Activated T-cell treated with anti-CD3 and anti-CD28 coated beads, Interleukin-2, amount 50 U/mL, for 24 hours (primary cell): ENCODE results near the gene BANF1.

Experiments
- DNase-seq: peaks from one replicate; pipeline ENCODE4 v3.0.0-alpha.2; 2020
- H3K27ac Mint-ChIP-seq: 2 replicates; pipeline ENCODE4 v1.8.0; 2020; ENCODE audit warnings: mild to moderate bottlenecking, mixed read lengths
- H3K27me3 Mint-ChIP-seq: 2 replicates; pipeline ENCODE4 v1.8.0; 2020; ENCODE audit warnings: mixed read lengths
- H3K36me3 Mint-ChIP-seq: 2 replicates; pipeline ENCODE4 v1.8.0; 2020; ENCODE audit warnings: low read depth, mixed read lengths
- H3K4me1 Mint-ChIP-seq: 2 replicates; pipeline ENCODE4 v1.8.0; 2020; ENCODE audit warnings: low read depth, mixed read lengths
- H3K4me3 Mint-ChIP-seq: 2 replicates; pipeline ENCODE4 v1.8.0; 2020; ENCODE audit warnings: mild to moderate bottlenecking, moderate library complexity, mixed read lengths
- H3K9me3 Mint-ChIP-seq: 2 replicates; pipeline ENCODE4 v1.8.0; 2020; ENCODE audit warnings: mixed read lengths

BANF1 gene

GRCh38 chr11:66001942-66002647, at the start of gene BANF1, which contains the start of gene EIF1AD:
Gene BANF1 (plus strand): TSS chr11:66002503. CDS start chr11:66003251, 748 bp downstream.
Gene EIF1AD (minus strand): TSS chr11:66002157. CDS start chr11:66000389, 1,768 bp downstream.
- H3K4me3 Mint-ChIP-seq: peak within 1 kb of the TSS; percentile 100
- H3K27me3 Mint-ChIP-seq: no peaks in the 10 kb centered on the region
- H3K4me1 Mint-ChIP-seq: peaks cover 42% of the 10 kb centered on the region
- no peaks in the 10 kb centered on the region for H3K9me3 Mint-ChIP-seq
- peak; percentile 94 for DNase-seq
- H3K27ac Mint-ChIP-seq: peak within 1 kb of the TSS; percentile 99
- peaks cover 91% of the 10 kb centered on the region for H3K36me3 Mint-ChIP-seq

DNA sequence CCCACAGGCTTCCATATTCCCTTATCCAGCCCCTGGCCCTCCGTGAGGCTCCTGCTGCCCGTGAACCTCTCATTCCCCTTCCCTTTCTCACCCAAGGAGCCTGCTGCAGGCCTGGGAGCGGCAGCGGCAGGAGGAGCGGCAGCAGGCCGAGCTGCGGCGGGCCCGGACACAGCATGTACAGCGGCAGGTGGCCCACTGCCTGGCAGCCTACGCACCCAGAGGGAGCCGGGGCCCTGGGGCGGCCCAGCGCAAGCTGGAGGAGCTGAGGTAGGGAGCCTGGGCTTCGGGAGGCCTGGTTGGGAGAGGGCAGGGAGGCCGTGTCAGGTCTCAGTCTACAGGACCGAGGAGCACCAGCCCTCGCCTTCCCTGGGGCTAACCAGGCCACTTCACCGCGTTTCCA, 48.8 kb upstream of the BANF1 start:
- Mint-ChIP-seq H3K4me3 (no peak overlapping the region), H3K27ac (no peak overlapping the region), H3K27me3 (no peaks in the 10 kb centered on the region), H3K9me3 (no peaks in the 10 kb centered on the region), H3K36me3 (no peaks in the 10 kb centered on the region), H3K4me1 (peaks cover 24% of the 10 kb centered on the region)
- no peak for DNase-seq

- no peaks in the 10 kb centered on the region for H3K27me3 Mint-ChIP-seq
- no peak overlapping the region for H3K4me3 Mint-ChIP-seq
- H3K27ac Mint-ChIP-seq: no peak overlapping the region
- peaks cover 24% of the 10 kb centered on the region for H3K4me1 Mint-ChIP-seq
- H3K36me3 Mint-ChIP-seq: no peaks in the 10 kb centered on the region
- no peaks in the 10 kb centered on the region for H3K9me3 Mint-ChIP-seq
- no peak for DNase-seq
Observed at GRCh38 chr11:65954771-65955170, 47.5 kb upstream of the BANF1 start.

- Mint-ChIP-seq H3K9me3 (no peaks in the 10 kb centered on the region), H3K36me3 (peaks cover 21% of the 10 kb centered on the region), H3K4me3 (no peak overlapping the region), H3K27me3 (no peaks in the 10 kb centered on the region), H3K4me1 (peaks cover 49% of the 10 kb centered on the region), H3K27ac (peak overlapping the region; percentile 94)
- DNase-seq: no peak
Observed at GRCh38 chr11:65958291-65958690, 44.0 kb upstream of the BANF1 start.

DNA sequence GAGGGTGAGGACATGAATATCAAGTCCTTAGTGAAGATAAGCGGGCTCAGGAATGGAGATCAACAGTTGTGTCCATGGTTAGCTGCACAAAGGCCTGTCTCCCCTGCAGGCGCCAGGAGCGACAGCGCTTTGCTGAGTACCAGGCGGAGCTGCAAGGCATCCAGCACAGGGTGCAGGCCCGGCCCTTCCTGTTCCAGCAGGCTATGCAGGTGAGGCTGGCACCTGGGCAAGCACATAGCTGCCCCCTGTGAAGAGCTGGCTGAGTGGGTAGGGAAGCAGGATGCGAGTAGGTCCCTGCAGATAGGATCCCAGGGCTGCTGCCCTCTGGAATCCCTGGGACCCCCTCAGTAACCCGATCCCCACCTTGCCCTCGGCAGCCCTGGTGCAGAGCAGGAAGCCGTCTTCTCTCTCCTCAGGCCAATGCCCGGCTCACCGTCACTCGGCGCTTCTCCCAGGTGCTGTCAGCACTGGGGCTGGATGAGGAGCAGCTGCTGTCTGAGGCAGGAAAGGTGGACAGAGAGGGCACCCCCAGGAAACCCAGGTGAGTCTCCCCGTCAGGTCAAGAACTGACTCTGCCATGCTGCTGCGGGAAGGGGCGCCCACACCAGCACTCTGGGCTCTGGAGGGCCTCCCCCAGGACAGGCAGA, 43.4 kb upstream of the BANF1 start:
- H3K27ac Mint-ChIP-seq: peak overlapping the region; percentile 94
- no peak overlapping the region for H3K4me3 Mint-ChIP-seq
- H3K27me3 Mint-ChIP-seq: no peaks in the 10 kb centered on the region
- DNase-seq: no peak
- no peaks in the 10 kb centered on the region for H3K9me3 Mint-ChIP-seq
- peaks cover 26% of the 10 kb centered on the region for H3K36me3 Mint-ChIP-seq
- peaks cover 54% of the 10 kb centered on the region for H3K4me1 Mint-ChIP-seq

GRCh38 chr11:65960824-65961266, 41.5 kb upstream of the BANF1 start:
- no peaks in the 10 kb centered on the region for H3K9me3 Mint-ChIP-seq
- H3K4me3 Mint-ChIP-seq: peak overlapping the region; percentile 95
- peaks cover 46% of the 10 kb centered on the region for H3K36me3 Mint-ChIP-seq
- peaks cover 59% of the 10 kb centered on the region for H3K4me1 Mint-ChIP-seq
- H3K27me3 Mint-ChIP-seq: no peaks in the 10 kb centered on the region
- no peak for DNase-seq
- peak overlapping the region; percentile 98 for H3K27ac Mint-ChIP-seq

DNA sequence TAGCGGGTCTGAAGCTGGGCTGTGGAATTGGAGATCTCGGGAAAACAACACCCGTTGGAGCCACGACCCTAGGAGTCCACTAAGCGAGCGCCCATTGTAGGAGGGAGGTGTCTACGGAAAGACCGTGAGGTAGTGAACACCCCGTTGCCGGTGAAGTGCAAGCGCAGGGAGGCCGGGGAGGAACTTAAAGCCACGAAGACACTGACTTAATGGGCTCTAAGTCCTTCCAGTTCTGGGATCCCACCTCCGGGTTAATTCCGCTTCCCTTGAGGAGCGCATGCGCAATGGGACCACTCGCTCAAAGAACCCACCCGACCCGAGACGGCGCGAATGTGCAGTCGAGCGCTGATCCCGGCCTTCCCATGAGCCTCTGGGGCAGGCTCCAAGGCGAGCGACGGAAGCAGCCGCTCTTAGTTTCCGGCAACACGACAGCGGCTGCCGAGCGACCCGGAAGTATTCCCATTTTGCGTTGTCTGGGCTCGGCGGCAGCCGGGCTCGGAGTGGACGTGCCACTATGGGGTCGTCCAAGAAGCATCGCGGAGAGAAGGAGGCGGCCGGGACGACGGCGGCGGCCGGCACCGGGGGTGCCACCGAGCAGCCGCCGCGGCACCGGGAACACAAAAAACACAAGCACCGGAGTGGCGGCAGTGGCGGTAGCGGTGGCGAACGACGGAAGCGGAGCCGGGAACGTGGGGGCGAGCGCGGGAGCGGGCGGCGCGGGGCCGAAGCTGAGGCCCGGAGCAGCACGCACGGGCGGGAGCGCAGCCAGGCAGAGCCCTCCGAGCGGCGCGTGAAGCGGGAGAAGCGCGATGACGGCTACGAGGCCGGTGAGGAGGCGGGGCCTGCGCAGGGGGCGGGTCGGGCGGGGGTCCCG, 40.8 kb upstream of the BANF1 start, which contains the start of gene SART1:
Gene SART1 (plus strand): TSS at position 468 of the 874 bp plus-strand sequence. CDS start 47 bp downstream, at position 515.
- no peaks in the 10 kb centered on the region for H3K9me3 Mint-ChIP-seq
- peaks cover 52% of the 10 kb centered on the region for H3K36me3 Mint-ChIP-seq
- H3K27me3 Mint-ChIP-seq: no peaks in the 10 kb centered on the region
- peak; percentile 95 for DNase-seq
- H3K4me3 Mint-ChIP-seq: peak within 1 kb of the TSS; percentile 95
- H3K4me1 Mint-ChIP-seq: peaks cover 55% of the 10 kb centered on the region
- H3K27ac Mint-ChIP-seq: peak within 1 kb of the TSS; percentile 98

DNA sequence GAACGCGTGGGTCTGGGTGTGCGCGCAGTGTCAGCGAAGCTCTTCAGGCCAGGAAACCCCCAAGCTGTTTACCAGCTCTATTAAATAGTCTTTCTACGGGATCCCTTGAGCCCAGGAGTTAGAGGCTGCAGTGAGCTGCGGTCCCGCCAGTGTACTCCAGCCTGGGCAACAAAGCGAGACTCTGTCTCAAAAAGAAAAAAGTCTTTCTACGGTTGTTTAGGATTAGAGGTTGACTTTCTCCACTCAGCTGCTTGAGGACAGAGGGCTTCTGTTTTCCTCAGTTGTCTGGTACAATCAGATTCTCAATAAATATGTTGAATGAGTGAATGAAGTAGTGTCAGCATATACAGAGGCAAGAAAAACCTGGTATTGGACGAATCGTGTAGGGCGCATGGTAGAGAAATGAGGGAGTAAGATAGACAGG, 40.1 kb upstream of the BANF1 start:
- peak overlapping the region; percentile 95 for H3K4me3 Mint-ChIP-seq
- H3K4me1 Mint-ChIP-seq: peaks cover 49% of the 10 kb centered on the region
- no peaks in the 10 kb centered on the region for H3K9me3 Mint-ChIP-seq

GRCh38 chr11:65964906-65965305, 37.4 kb upstream of the BANF1 start:
- no peak overlapping the region for H3K27ac Mint-ChIP-seq
- peaks cover 86% of the 10 kb centered on the region for H3K36me3 Mint-ChIP-seq
- DNase-seq: no peak
- H3K4me1 Mint-ChIP-seq: peaks cover 43% of the 10 kb centered on the region
- no peaks in the 10 kb centered on the region for H3K27me3 Mint-ChIP-seq
- H3K4me3 Mint-ChIP-seq: no peak overlapping the region
- no peaks in the 10 kb centered on the region for H3K9me3 Mint-ChIP-seq

More for the DNA sequence above, 40.1 kb upstream of the BANF1 start:
- peaks cover 59% of the 10 kb centered on the region for H3K36me3 Mint-ChIP-seq
- no peaks in the 10 kb centered on the region for H3K27me3 Mint-ChIP-seq
- peak overlapping the region; percentile 98 for H3K27ac Mint-ChIP-seq
- DNase-seq: no peak

- DNase-seq: no peak
- no peaks in the 10 kb centered on the region for H3K9me3 Mint-ChIP-seq
- H3K27ac Mint-ChIP-seq: peak overlapping the region; percentile 63
- H3K27me3 Mint-ChIP-seq: no peaks in the 10 kb centered on the region
- H3K36me3 Mint-ChIP-seq: peaks cover 90% of the 10 kb centered on the region
- H3K4me3 Mint-ChIP-seq: no peak overlapping the region
- peaks cover 38% of the 10 kb centered on the region for H3K4me1 Mint-ChIP-seq
Observed at GRCh38 chr11:65965986-65966762, 36.1 kb upstream of the BANF1 start.

DNA sequence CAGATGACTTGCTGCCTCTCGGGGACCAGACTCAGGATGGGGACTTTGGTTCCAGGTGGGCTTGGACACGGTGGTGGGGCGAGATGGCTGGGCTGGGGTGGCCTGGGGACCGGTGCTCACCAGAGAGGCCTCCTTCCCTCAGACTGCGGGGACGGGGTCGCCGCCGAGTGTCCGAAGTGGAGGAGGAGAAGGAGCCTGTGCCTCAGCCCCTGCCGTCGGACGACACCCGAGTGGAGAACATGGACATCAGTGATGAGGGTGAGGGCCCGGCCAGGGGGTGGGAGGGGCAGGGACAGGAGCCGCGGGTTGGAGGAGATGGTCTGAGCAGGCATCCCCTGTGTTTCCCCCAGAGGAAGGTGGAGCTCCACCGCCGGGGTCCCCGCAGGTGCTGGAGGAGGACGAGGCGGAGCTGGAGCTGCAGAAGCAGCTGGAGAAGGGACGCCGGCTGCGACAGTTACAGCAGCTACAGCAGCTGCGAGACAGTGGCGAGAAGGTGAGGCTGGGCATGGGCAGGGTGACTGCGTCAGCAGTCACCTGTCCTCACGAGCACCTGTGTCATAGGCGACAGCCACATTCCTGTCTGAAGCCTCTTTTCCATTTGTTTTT, 34.9 kb upstream of the BANF1 start:
- H3K4me3 Mint-ChIP-seq: no peak overlapping the region
- peaks cover 30% of the 10 kb centered on the region for H3K4me1 Mint-ChIP-seq
- H3K27ac Mint-ChIP-seq: no peak overlapping the region
- peaks cover 89% of the 10 kb centered on the region for H3K36me3 Mint-ChIP-seq
- no peaks in the 10 kb centered on the region for H3K9me3 Mint-ChIP-seq
- no peak for DNase-seq
- H3K27me3 Mint-ChIP-seq: no peaks in the 10 kb centered on the region

DNA sequence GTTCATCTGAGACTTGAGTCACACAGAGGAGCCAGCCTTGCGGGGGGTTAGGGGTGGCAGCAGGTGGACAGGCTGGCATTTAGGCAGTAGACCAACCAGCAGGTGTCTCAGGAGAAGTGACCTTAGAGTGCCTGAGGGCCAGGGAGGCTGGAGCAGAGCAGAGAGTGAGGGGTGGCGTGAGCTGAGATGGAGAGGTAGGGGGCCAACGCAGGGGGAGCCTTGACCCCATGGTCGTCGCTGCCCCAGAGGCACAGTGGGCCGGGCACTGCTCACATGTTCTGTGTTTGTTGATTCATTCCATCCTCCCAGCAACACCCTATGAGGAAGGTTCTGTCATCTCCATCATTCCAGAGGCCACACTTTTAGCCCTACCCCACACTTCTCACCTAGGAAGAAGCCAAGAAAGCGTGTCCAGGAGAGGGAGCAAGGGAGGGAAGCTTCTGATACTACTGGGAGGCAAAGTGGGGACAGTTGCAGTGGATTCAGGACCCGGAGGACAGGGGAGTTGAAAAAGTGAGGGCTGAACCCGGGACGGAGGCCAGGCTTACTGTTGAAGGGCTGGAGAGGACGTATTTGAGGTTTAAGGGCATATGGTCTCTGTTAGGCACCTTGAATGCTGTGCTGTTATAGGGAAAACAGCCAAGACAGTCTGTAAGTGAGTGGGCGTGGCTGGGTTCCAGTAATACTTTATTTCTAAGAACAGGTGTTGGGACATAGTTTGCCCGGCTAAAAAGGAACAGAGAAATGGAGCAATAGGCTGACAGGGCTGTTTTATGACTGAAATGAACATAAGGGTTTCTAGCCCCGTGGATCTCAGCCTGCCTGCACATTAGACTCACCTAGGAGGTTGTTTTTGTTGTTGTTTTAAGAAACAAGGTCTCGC, 33.5 kb upstream of the BANF1 start:
- no peaks in the 10 kb centered on the region for H3K9me3 Mint-ChIP-seq
- peaks cover 17% of the 10 kb centered on the region for H3K4me1 Mint-ChIP-seq
- peak overlapping the region; percentile 66 for H3K27ac Mint-ChIP-seq
- no peak for DNase-seq
- peaks cover 90% of the 10 kb centered on the region for H3K36me3 Mint-ChIP-seq
- H3K4me3 Mint-ChIP-seq: no peak overlapping the region
- H3K27me3 Mint-ChIP-seq: no peaks in the 10 kb centered on the region

DNA sequence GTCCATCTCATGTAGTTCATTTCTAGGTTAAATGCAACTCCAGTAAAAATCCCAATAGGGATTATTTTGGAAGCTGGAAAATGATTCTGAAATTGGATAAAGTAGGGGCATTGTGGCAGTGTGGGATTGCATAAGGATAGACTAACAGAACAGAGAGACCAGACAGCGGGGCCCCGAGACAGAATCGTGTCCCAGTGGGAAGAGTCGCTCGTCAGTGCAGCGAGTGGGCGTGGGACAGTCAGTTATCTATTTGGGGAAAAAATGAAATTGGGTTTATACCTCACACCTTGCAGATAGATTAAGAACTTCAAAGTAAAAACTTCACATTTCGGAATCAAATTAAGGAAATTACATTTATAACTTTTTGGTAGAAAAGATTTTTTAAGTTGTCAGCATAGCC, 30.2 kb upstream of the BANF1 start:
- H3K9me3 Mint-ChIP-seq: no peaks in the 10 kb centered on the region
- H3K4me3 Mint-ChIP-seq: no peak overlapping the region
- peaks cover 9% of the 10 kb centered on the region for H3K4me1 Mint-ChIP-seq
- no peak for DNase-seq
- peaks cover 83% of the 10 kb centered on the region for H3K36me3 Mint-ChIP-seq
- peak overlapping the region; percentile 77 for H3K27ac Mint-ChIP-seq
- H3K27me3 Mint-ChIP-seq: no peaks in the 10 kb centered on the region
